ENCODE data around the gene GPRIN3. TPM values are rescaled to one million over a fixed set of nuclear protein-coding genes. Genes with fewer than 3 reads are reported as not detected.

GPRIN3 gene
- total and polyA plus RNA-seq, 2 donors (not counting 3 experiments of a cell fraction or from before 2014, with no cell fraction given): 0.17 to 2.2 TPM

- no peaks in the 10 kb centered on the region for H3K79me2 ChIP-seq (ENCODE audit: control insufficient read depth, insufficient read depth, low read length)
- no peaks in the 10 kb centered on the region for H3K9me3 ChIP-seq (replicated peaks; ENCODE audit: control insufficient read depth, insufficient read depth, low read length)
- no peaks in the 10 kb centered on the region for H3K4me1 ChIP-seq (ENCODE audit: control insufficient read depth, extremely low read depth, insufficient read depth, low read length)
- intact Hi-C loops (cut with micrococcal nuclease) (no loop called here), dilution Hi-C loops (cut with MboI; ENCODE audit: extremely low pct_ligation_motif_present, low sequenced_read_pairs) (no loop called here)
- no peak overlapping the region for H2AFZ ChIP-seq (ENCODE audit: low read depth, low read length)
- DNase-seq (ENCODE audit: low read depth, low spot score) (no peak), FAIRE-seq (no peak)
- no peaks in the 10 kb centered on the region for H4K20me1 ChIP-seq (replicated peaks; ENCODE audit: control insufficient read depth, extremely low read depth, insufficient read depth, low read length)
- no peak overlapping the region for H3K4me2 ChIP-seq (ENCODE audit: insufficient read depth, low read length)
- no peaks in the 10 kb centered on the region for H3K27me3 ChIP-seq (ENCODE audit: control insufficient read depth in 2 of 2, insufficient read depth in 2 of 2, low read length in 2 of 2)
- no peaks in the 10 kb centered on the region for H3K36me3 ChIP-seq (ENCODE audit: control insufficient read depth in 2 of 2, extremely low read depth in 1 of 2, insufficient read depth in 2 of 2, low read length in 2 of 2)
- BruUV-seq (replicated peaks): no TSS peak
- H3K4me3 ChIP-seq (replicated peaks in 1 of 3; ENCODE audit: insufficient read depth in 1 of 3, low read depth in 1 of 3, low read length in 3 of 3): no peak overlapping the region
- no peak overlapping the region for H3K9ac ChIP-seq (replicated peaks; ENCODE audit: extremely low read depth, insufficient read depth, low read length)
- CTCF ChIA-PET: interaction anchor here (1.2 kb wide), 1 partner anchor 24 kb away, joined by 3 read pairs; no protein-coding TSS in a partner anchor
- no peaks in the 10 kb centered on the region for H3K9me1 ChIP-seq (replicated peaks; ENCODE audit: control insufficient read depth, extremely low read depth, insufficient read depth, low read length)
- H3K27ac ChIP-seq (ENCODE audit: insufficient read depth, low read depth, low read length): no peak overlapping the region
- TF ChIP-seq EZH2 (IDR thresholded peaks at IDR 0.05; ENCODE audit: borderline replicate concordance, low read depth, low read length, severe bottlenecking): no peak
- TF ChIP-seq, protein P1, sequence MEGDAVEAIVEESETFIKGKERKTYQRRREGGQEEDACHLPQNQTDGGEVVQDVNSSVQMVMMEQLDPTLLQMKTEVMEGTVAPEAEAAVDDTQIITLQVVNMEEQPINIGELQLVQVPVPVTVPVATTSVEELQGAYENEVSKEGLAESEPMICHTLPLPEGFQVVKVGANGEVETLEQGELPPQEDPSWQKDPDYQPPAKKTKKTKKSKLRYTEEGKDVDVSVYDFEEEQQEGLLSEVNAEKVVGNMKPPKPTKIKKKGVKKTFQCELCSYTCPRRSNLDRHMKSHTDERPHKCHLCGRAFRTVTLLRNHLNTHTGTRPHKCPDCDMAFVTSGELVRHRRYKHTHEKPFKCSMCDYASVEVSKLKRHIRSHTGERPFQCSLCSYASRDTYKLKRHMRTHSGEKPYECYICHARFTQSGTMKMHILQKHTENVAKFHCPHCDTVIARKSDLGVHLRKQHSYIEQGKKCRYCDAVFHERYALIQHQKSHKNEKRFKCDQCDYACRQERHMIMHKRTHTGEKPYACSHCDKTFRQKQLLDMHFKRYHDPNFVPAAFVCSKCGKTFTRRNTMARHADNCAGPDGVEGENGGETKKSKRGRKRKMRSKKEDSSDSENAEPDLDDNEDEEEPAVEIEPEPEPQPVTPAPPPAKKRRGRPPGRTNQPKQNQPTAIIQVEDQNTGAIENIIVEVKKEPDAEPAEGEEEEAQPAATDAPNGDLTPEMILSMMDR (IDR thresholded peaks at IDR 0.05; ENCODE audit: extremely low read depth in 1 of 2, insufficient read depth in 1 of 2, low read depth in 1 of 2, low read length in 2 of 2): no peak
- TF ChIP-seq MYC (IDR thresholded peaks at IDR 0.05; ENCODE audit: low read depth, low read length): no peak
- no peak for TF ChIP-seq GATA2 (IDR thresholded peaks at IDR 0.05; ENCODE audit: insufficient read depth, insufficient read length, low read depth, low read length)
- TF ChIP-seq MAX (IDR thresholded peaks at IDR 0.05; ENCODE audit: insufficient read depth, insufficient read length): no peak
- no peak for TF ChIP-seq POLR2AphosphoS5 (IDR thresholded peaks at IDR 0.05; ENCODE audit: insufficient read depth, low read depth, low read length)
- TF ChIP-seq JUN (IDR thresholded peaks at IDR 0.05; ENCODE audit: borderline replicate concordance, insufficient read depth, insufficient read length, low read depth): no peak
- TF ChIP-seq FOS (IDR thresholded peaks at IDR 0.05; ENCODE audit: borderline replicate concordance, insufficient read depth, low read length): no peak
- no peak for TF ChIP-seq POLR2A (IDR thresholded peaks at IDR 0.05; ENCODE audit: low read depth, low read length)
- POLR2A ChIA-PET: no interaction called here
These were observed 24.3 kb upstream of the GPRIN3 start for GRCh38 chr4:89331686-89332544.
